Activated CD4-positive, alpha-beta T cell treated with anti-CD3 and anti-CD28 coated beads, Interleukin-2, amount 10 ng/mL, durations not matched to agents 24 days and 14 days (primary cell): ENCODE data around the gene ANP32A. TPM values are rescaled to one million over a fixed set of nuclear protein-coding genes. Genes with fewer than 3 reads are reported as not detected.

Experiments used
- DNase-seq: peaks from one replicate; pipeline ENCODE4 v3.0.0; 2022
- H3K27ac Mint-ChIP-seq: one replicate; pipeline ENCODE4 v1.8.0; 2022; ENCODE audit warnings: mild to moderate bottlenecking, mixed read lengths
- H3K27me3 Mint-ChIP-seq: one replicate; pipeline ENCODE4 v1.8.0; 2022; ENCODE audit warnings: mixed read lengths
- H3K36me3 Mint-ChIP-seq: one replicate; pipeline ENCODE4 v1.8.0; 2022; ENCODE audit warnings: low read depth, mild to moderate bottlenecking, mixed read lengths
- H3K4me1 Mint-ChIP-seq: one replicate; pipeline ENCODE4 v1.8.0; 2021; ENCODE audit warnings: mixed read lengths
- H3K4me3 Mint-ChIP-seq: one replicate; pipeline ENCODE4 v1.8.0; 2022; ENCODE audit warnings: mild to moderate bottlenecking, moderate library complexity, mixed read lengths
- H3K9me3 Mint-ChIP-seq: one replicate; pipeline ENCODE4 v1.8.0; 2021; ENCODE audit warnings: mixed read lengths
- intact Hi-C: fragments of 100-400 bp; cut with micrococcal nuclease; formaldehyde crosslinking; loops from one replicate; pipeline ENCODE4 v1.15.1; 2023
- total RNA-seq: library from RNA; stranded (reverse); gene quantifications from 2 replicates; pipeline ENCODE4 v1.2.3, GENCODE V29; 2022

The ANP32A gene
- total RNA-seq, 1 donor from 2014 or later, result 280 TPM

DNA sequence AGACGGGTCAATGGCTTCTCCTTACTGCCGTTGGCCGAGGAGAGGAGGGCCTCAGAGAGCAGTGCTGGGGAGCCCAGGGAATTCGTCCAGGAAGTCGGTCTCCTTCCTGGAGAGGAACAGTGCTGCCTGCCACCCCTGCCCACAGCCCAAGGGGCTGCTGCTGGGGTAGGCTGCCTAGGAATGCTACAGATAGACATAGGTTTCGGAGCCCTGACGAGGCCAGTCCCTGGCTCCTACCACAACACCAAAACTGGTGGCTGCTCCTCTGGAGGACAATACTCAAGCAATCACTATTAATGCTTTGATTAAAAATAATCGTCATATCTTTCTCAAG lies 30.5 kb downstream of the ANP32A start:
- H3K9me3 Mint-ChIP-seq, result no peaks in the 10 kb centered on the region
- intact Hi-C loops, result no loop called here
- no peak for DNase-seq
- no peaks in the 10 kb centered on the region for H3K27me3 Mint-ChIP-seq
- peak overlapping the region; percentile 81 for H3K27ac Mint-ChIP-seq
- H3K36me3 Mint-ChIP-seq, result peaks cover 37% of the 10 kb centered on the region
- no peak overlapping the region for H3K4me3 Mint-ChIP-seq
- H3K4me1 Mint-ChIP-seq, result peaks cover 65% of the 10 kb centered on the region

DNA sequence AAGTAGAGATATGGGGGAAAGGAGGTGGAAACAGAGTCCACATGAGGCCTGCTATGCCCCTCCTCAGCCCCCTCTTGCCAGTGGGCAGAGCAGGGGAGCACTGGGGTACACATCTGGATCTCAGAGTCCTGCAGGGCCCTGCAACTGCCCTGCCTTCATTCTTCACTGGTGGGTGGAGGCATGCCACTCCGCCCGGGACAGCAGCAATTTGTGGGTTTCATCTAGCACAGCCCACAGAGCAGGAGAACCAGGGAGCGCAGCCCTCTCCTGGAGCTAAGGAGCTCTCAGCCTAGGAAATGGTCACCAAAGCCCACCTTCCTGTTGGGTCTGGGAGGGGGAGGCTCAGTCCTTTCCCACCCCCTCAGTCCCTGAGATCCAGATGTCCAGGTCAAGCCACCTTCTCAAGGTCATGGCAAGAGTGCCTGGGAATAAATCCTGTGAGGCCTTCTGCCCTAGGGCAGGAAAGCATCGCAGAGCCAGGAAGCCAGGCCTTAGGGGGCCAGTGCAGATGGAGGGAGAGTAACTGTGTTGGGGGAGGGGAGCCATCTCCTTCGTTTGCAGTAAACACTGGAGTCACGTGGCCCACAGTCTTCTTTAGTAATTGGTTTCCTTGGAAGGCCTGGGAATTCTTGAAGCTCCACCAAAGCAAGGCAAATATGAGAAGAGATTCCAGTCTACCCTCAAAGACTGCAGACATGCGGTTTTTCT lies 31.0 kb downstream of the ANP32A start:
- no peaks in the 10 kb centered on the region for H3K27me3 Mint-ChIP-seq
- no peak for DNase-seq
- intact Hi-C loops, result no loop called here
- no peaks in the 10 kb centered on the region for H3K9me3 Mint-ChIP-seq
- H3K27ac Mint-ChIP-seq, result peak overlapping the region; percentile 67
- H3K36me3 Mint-ChIP-seq, result peaks cover 38% of the 10 kb centered on the region
- H3K4me1 Mint-ChIP-seq, result peaks cover 62% of the 10 kb centered on the region
- H3K4me3 Mint-ChIP-seq, result no peak overlapping the region

DNA sequence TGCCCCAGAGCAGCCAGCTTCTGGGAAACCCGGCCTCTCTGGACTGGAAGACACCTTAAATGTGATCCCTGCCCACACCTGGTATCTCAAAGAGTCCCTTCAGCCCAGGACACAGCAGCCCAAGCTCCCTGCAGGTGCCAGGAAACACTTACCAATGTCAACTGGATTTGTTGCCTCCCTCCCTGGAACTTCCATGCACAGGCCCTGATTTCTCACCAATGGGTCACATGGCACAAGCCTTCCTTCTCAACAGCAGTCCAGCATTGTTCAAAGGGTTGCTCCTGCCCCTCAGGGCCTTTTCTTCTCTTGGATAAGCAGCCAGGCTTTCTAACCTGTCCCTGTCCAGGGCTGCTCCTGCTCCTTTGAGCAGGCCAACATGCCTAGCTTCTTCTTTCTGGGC lies 31.6 kb downstream of the ANP32A start:
- intact Hi-C loops, result no loop called here
- no peaks in the 10 kb centered on the region for H3K27me3 Mint-ChIP-seq
- H3K4me3 Mint-ChIP-seq, result no peak overlapping the region
- DNase-seq, result no peak
- peak overlapping the region; percentile 7 for H3K27ac Mint-ChIP-seq
- H3K36me3 Mint-ChIP-seq, result peaks cover 38% of the 10 kb centered on the region
- H3K4me1 Mint-ChIP-seq, result peaks cover 61% of the 10 kb centered on the region
- H3K9me3 Mint-ChIP-seq, result no peaks in the 10 kb centered on the region

DNA sequence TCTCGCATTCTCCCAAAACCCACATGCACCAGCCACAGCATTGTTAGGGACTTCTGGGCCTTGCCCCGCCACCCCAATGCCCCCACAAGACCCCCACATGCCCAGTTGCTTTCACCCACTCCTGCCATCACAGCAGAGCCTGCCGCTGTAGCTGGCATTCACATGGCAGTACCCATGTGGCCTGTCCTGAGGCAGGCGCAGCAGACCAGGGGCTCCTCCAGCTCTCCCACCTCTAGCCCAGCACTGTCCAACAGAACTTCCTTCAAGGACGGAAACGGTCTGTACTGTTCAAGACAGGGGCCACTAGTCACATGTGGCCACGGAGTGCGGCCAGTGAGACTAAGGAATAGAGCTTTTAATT lies 32.5 kb downstream of the ANP32A start:
- no peaks in the 10 kb centered on the region for H3K9me3 Mint-ChIP-seq

DNA sequence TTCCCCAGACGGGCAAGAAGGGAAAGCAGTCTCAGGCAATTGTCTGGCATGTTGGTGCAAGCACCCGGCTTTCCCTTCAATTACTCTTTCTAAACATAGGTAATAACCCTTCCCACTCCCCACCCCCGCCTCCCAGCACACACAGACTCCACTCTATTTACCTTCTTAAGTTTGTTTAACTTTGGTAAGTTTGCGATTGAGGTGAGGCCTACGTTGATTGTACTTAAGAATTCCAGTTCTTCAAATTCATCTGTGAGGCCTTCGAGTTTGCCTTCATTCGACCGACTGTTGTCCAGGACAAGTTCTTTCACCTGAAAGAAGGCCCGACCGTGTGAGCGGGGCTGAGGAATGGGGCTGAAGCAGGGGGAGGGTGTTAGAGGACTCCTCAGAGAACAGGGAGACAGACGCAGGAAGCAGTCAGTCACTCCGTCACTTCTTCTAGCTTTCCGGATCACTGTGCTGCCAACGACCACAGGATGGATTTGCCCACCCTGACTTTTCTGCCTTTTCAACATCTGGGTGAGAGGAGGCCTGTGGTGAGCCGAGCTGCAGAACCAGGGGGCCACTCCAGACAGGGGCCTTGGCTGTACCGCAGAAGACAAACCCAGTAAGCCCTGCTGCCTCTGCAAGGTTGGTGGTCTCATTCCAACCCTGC lies 33.0 kb downstream of the ANP32A start:
- no peak overlapping the region for H3K4me3 Mint-ChIP-seq
- peaks cover 45% of the 10 kb centered on the region for H3K36me3 Mint-ChIP-seq
- H3K9me3 Mint-ChIP-seq, result no peaks in the 10 kb centered on the region
- H3K27me3 Mint-ChIP-seq, result no peaks in the 10 kb centered on the region
- H3K4me1 Mint-ChIP-seq, result peaks cover 62% of the 10 kb centered on the region
- peak overlapping the region; percentile 25 for H3K27ac Mint-ChIP-seq
- intact Hi-C loops, result no loop called here
- DNase-seq, result no peak

More for the DNA sequence above, 32.5 kb downstream of the ANP32A start:
- DNase-seq, result no peak
- Mint-ChIP-seq H3K27me3 (no peaks in the 10 kb centered on the region), H3K4me3 (no peak overlapping the region), H3K4me1 (peaks cover 62% of the 10 kb centered on the region), H3K36me3 (peaks cover 42% of the 10 kb centered on the region), H3K27ac (no peak overlapping the region)
- intact Hi-C loops, result no loop called here

DNA sequence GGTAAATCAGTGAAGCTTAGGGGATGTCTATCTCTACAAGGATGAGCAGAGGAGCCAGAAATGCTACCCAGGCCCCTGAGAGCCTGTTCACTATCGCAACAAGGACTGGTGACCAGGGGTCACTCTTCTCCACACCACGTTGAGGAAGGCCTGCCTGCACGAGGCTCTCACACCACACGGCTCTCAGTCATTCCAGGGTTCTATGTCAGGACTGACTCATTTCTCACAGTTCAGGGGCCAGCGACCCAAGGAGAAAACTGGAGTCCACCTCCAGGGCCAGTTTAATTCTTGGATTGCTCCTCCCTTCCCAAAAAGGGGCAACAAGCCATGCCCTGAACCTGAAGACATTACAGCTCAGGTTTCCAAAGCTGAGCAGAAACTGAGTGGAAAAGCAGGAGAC lies 33.9 kb downstream of the ANP32A start:
- Mint-ChIP-seq H3K9me3 (no peaks in the 10 kb centered on the region), H3K36me3 (peaks cover 53% of the 10 kb centered on the region), H3K4me1 (peaks cover 62% of the 10 kb centered on the region), H3K27me3 (no peaks in the 10 kb centered on the region), H3K4me3 (no peak overlapping the region), H3K27ac (no peak overlapping the region)
- intact Hi-C loops, result no loop called here
- no peak for DNase-seq

DNA sequence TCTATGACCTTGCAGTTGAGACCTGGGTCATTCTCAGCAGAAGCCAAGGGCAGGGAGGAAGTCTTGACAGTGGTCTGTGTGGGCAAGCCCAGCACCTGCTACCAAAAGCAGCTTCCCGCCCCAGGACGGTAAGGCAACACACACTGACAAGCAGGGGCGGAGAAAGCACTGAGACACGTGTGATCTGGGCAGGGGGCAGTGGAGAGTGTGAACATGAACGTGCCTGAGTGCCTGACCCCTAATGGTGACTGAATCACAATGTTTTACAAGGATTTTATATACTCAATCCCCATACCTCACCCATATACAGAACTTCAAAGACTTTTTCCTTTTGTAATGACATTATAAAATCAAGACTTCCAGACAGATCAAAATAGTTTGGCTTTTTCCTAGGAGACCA lies 35.2 kb downstream of the ANP32A start:
- Mint-ChIP-seq H3K4me3 (no peak overlapping the region), H3K36me3 (peaks cover 57% of the 10 kb centered on the region), H3K27me3 (no peaks in the 10 kb centered on the region), H3K4me1 (peaks cover 54% of the 10 kb centered on the region), H3K27ac (peak overlapping the region; percentile 56), H3K9me3 (no peaks in the 10 kb centered on the region)
- no peak for DNase-seq
- intact Hi-C loops, result no loop called here

DNA sequence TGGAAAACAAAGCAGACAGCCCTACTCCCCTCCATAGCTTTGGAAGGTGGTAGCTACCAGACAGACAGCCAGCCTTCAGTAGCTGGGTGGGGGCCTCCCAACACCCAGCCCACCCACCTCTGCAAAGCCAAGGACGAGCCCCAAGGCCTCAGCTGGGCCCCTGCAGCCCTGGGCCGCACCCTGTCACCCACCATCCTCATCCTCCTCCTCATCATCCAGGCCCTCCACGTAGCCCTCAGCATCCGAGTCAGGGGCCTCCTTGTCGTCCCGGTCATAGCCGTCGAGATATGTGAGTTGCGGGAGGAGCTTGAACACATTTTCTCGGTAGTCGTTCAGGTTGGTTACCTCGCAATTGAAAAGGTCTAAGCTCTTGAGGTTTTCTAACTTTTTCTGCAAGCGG lies 36.5 kb downstream of the ANP32A start:
- DNase-seq, result no peak
- Mint-ChIP-seq H3K4me1 (peaks cover 43% of the 10 kb centered on the region), H3K4me3 (no peak overlapping the region), H3K9me3 (no peaks in the 10 kb centered on the region), H3K27me3 (no peaks in the 10 kb centered on the region), H3K36me3 (peaks cover 62% of the 10 kb centered on the region), H3K27ac (no peak overlapping the region)
- intact Hi-C loops, result no loop called here

DNA sequence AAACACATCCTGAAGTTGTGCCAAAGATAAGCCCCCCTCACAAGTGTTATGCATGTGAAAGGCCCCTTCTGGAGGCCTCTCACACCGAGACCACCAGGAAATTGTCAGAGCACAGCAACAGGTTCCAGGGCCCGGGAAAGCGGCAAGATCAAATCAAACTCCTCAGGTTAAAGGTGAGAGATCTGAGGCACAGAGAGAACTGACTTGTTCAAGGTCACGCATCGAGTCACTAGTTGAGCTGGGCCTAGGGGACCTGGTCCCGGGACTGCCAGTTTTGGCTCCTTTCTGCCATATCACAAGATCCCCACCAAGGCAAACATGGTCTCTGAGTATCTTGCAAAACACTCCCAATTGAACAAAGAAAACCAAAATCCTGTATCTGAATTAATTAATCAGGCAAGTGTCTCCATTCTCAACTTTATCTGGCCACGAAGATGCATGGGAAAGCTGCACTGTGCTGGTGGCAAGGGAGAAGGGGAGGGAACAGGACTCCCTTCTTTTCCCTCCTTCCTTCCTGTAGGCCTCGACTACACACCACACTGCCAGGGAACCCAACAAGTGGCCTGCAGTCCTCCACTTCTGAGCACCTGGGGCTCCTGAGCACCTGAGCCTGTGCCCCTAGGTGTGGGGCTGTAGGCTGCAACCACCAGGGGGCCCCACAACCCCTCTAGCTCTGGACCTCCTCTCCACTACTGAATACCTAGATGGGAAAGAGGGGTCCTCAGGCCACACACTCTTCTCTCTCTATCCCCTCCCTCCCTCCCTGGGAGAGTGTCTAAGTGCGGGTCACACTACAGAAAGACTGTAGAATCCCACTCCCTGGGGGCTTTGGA lies 37.3 kb downstream of the ANP32A start:
- intact Hi-C loops, result loop anchor here (1.0 to 2.0 kb wide), 5 partner anchors 8 to 92 kb away; partner anchors contain the start of gene ANP32A
- H3K4me3 Mint-ChIP-seq, result peak overlapping the region; percentile 42
- DNase-seq, result peak; percentile 88
- H3K9me3 Mint-ChIP-seq, result no peaks in the 10 kb centered on the region
- H3K27ac Mint-ChIP-seq, result peak overlapping the region; percentile 82
- H3K4me1 Mint-ChIP-seq, result peaks cover 42% of the 10 kb centered on the region
- H3K36me3 Mint-ChIP-seq, result peaks cover 68% of the 10 kb centered on the region
- no peaks in the 10 kb centered on the region for H3K27me3 Mint-ChIP-seq

DNA sequence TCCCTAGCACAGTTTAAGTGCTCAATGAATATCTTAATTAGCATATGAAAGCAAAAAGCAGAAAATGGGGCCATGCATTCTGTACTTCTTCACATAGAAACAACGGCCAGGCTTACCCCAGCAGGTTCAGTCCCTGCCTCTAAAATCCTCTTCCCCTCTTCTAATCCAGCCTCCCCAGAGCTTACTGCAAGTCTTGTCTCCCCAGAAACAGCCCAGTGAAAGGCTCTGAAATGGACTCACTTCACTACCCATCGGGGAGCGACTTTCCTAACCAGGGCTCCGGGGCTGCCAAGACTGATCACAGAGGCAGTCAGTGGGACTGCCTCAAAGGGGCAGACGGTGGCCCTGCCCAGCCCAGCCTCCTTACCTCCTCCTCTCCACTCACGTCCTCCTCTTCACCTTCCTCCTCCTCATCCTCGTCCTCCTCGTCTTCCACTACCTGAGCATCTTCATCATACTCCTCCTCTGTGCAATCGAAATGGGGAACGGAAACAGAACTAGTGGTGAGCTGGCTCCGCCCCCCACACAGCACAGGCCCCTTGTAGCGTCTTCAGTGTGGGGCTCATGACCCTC lies 38.0 kb downstream of the ANP32A start:
- H3K9me3 Mint-ChIP-seq, result no peaks in the 10 kb centered on the region
- H3K4me3 Mint-ChIP-seq, result peak overlapping the region; percentile 42
- intact Hi-C loops, result loop anchor here (1.0 to 2.0 kb wide), 5 partner anchors 9 to 93 kb away; partner anchors contain the start of gene ANP32A
- H3K36me3 Mint-ChIP-seq, result peaks cover 68% of the 10 kb centered on the region
- no peak for DNase-seq
- H3K4me1 Mint-ChIP-seq, result peaks cover 38% of the 10 kb centered on the region
- no peaks in the 10 kb centered on the region for H3K27me3 Mint-ChIP-seq
- H3K27ac Mint-ChIP-seq, result peak overlapping the region; percentile 82

DNA sequence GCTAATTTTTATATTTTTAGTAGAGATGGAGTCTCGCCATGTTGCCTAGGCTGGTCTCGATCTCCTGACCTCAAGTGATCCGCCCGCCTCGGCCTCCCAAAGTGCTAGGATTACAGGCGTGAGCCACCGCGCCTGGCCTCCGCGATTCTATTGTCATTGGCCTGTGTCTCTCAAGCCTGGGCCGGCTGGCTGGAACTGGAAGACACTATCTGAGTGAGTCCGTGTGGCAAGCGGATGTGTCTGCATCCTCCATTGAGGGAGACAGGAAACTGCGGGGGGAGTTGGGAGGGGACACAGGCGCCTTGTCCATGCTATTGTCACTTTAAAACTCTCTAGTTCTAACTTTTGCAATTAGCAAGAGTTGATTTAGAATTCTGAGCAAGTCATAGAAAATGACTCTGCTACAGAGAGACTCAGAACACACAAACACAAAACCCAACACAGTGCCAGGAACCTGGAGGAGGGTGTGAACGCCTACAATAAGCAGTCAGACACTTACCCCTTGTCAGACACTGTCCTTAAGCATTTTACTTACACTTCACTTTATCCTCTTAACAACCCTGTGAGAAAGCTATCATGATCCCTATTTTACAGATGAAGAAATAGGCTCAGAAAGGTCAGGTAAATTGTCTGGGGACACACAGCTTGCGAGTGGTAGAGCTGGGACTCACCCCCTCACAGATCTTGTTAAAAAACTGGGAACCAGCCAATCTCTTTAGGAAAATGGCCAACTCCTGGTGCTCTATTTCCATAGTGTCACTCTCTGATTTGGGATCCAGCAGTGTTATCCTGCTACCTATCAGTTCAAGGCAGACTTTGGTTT lies 38.7 kb downstream of the ANP32A start:
- no peaks in the 10 kb centered on the region for H3K9me3 Mint-ChIP-seq
- H3K27me3 Mint-ChIP-seq, result no peaks in the 10 kb centered on the region
- peak; percentile 78 for DNase-seq
- intact Hi-C loops, result loop anchor here (2.0 kb wide), 3 partner anchors 15 to 47 kb away; partner anchors contain the start of gene ANP32A
- peaks cover 38% of the 10 kb centered on the region for H3K4me1 Mint-ChIP-seq
- H3K4me3 Mint-ChIP-seq, result peak overlapping the region; percentile 42
- peak overlapping the region; percentile 82 for H3K27ac Mint-ChIP-seq
- peaks cover 69% of the 10 kb centered on the region for H3K36me3 Mint-ChIP-seq

DNA sequence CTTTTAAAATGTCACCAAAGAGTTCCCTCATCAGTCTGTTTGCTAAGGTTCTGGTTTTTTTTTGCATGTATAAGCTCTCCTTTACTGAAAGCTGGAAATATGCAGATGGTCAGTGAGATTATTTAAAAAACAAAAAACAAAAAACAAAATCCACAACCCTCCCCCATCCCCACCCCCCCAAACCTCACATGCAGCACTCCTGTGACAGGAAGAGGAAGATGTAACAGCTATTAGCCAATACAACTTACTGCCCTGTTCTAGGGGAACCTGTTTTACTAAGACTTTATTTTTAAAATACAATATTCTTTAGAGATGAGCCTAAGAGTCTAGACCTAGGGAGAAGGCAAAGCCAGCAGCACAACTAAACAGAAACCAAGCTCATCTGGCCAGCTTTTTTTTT lies 39.5 kb downstream of the ANP32A start:
- Mint-ChIP-seq H3K4me3 (no peak overlapping the region), H3K4me1 (peaks cover 40% of the 10 kb centered on the region), H3K27ac (peak overlapping the region; percentile 8), H3K36me3 (peaks cover 66% of the 10 kb centered on the region), H3K27me3 (no peaks in the 10 kb centered on the region), H3K9me3 (no peaks in the 10 kb centered on the region)
- no peak for DNase-seq
- intact Hi-C loops, result no loop called here

DNA sequence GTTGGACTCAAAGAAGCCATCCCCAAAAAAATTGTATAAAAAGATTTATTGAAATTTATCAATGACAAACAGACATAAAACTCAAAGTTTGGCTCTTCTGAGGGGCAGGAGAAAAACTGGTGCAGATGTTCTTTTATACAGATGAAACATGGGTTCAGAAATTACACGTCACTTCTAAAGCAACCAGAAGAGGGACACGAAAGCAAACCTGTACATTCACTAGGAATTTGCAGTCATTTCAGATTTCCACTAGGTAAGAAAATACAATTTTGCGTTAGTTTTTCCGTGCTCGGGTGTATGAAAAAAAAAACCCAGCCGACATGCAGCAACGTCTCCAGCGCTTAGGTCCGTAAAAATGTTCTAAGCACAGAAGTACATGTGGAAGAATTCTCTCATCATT lies 41.8 kb downstream of the ANP32A start:
- H3K4me1 Mint-ChIP-seq, result peaks cover 25% of the 10 kb centered on the region
- H3K4me3 Mint-ChIP-seq, result no peak overlapping the region
- intact Hi-C loops, result no loop called here
- DNase-seq, result no peak
- no peaks in the 10 kb centered on the region for H3K27me3 Mint-ChIP-seq
- no peaks in the 10 kb centered on the region for H3K9me3 Mint-ChIP-seq
- H3K36me3 Mint-ChIP-seq, result peaks cover 49% of the 10 kb centered on the region
- no peak overlapping the region for H3K27ac Mint-ChIP-seq
